A549 (cell line): ENCODE results near the gene EXOC3.

Experiments
- BHLHE40 ChIP-seq: IDR thresholded peaks from 2 replicates; pipeline ENCODE4 v1.6.1; 2012; ENCODE audit warnings: low read depth, low read length, inconsistent platforms
- CTCF ChIP-seq: fragments of >200 bp; sonication (Bioruptor Twin); formaldehyde crosslinking; IDR thresholded peaks from 3 replicates; pipeline ENCODE4 v1.5.1; 2016
- MAX ChIP-seq: IDR thresholded peaks from 2 replicates; pipeline ENCODE4 v1.6.1; 2012
- POLR2A ChIP-seq: IDR thresholded peaks from 2 replicates; pipeline ENCODE4 v1.6.1; 2012; ENCODE audit warnings: mild to moderate bottlenecking, low read length
- POLR2AphosphoS2 ChIP-seq: conservative IDR thresholded peaks from 2 replicates; pipeline ENCODE4 v1.6.1; 2012; ENCODE audit warnings: low read length, improper control_type of control experiment, inconsistent platforms
- TP53 ChIP-seq: fragments of 250-450 bp; sonication (Bioruptor Pico); IDR thresholded peaks from 2 replicates; pipeline ENCODE4 v1.5.0; 2021; ENCODE audit warnings: mild to moderate bottlenecking, moderate library complexity

- no peak for TF ChIP-seq MAX
- no peak for TF ChIP-seq BHLHE40
- no peak for TF ChIP-seq CTCF
- no peak for TF ChIP-seq POLR2AphosphoS2
- TF ChIP-seq TP53 (CRISPR knock-in tag): no peak
- no peak for TF ChIP-seq POLR2A
These were observed 67.5 kb downstream of the EXOC3 start for GRCh38 chr5:510521-510920.
